Left ventricle myocardium inferior (tissue), 1 donor: ENCODE measurements around the gene CGB7. TPM values are rescaled to one million over a fixed set of nuclear protein-coding genes. Genes with fewer than 3 reads are reported as not detected.
A peak's percentile ranks its signal among the peaks of the same experiment; 100 is the strongest.

Source experiments
- DNase-seq: peaks from one replicate; pipeline ENCODE4 v3.0.0-alpha.2; 2020
- H3K27ac ChIP-seq: fragments of 200-600 bp; replicated peaks from 2 replicates; pipeline ENCODE4 v1.8.0; 2021
- H3K27me3 ChIP-seq: fragments of 200-600 bp; 2 replicates; pipeline ENCODE4 v1.8.0; 2021; ENCODE audit warnings: low read depth
- H3K36me3 ChIP-seq: fragments of 200-600 bp; 2 replicates; pipeline ENCODE4 v1.8.0; 2021
- H3K4me1 ChIP-seq: fragments of 200-600 bp; 2 replicates; pipeline ENCODE4 v1.8.0; 2021
- H3K4me3 ChIP-seq: fragments of 200-600 bp; 2 replicates; pipeline ENCODE4 v1.8.0; 2021; ENCODE audit warnings: mild to moderate bottlenecking, moderate library complexity
- H3K9me3 ChIP-seq: fragments of 200-600 bp; replicated peaks from 2 replicates; pipeline ENCODE4 v1.8.0; 2021
- CTCF ChIP-seq: fragments of 200-600 bp; IDR thresholded peaks from 2 replicates; pipeline ENCODE4 v1.8.0; 2021; ENCODE audit warnings: antibody characterized with exemption, mild to moderate bottlenecking, borderline replicate concordance
- intact Hi-C: fragments of 100-400 bp; cut with micrococcal nuclease; formaldehyde crosslinking; loops from one replicate; pipeline ENCODE4 v1.11.0; 2022
- total RNA-seq: library from RNA; stranded (reverse); fragmentation: NEBNext Ultra II Directional; extraction: Animal tissue kit (Norgen Biotek cat#: 25700); gene quantifications from one replicate; pipeline ENCODE4 v1.2.1, GENCODE V29; 2021
- donor health status: DM: no; HTN: yes; CAD: no; lungs with severe emphysema.

Gene CGB7
- total RNA-seq, 1 donor from 2014 or later = not detected

- H3K9me3 ChIP-seq = no peaks in the 10 kb centered on the region
- no peak for TF ChIP-seq CTCF
- no peak overlapping the region for H3K4me3 ChIP-seq
- DNase-seq = no peak
- H3K36me3 ChIP-seq = peaks cover 95% of the 10 kb centered on the region
- intact Hi-C loops = no loop called here
- H3K27ac ChIP-seq = no peak overlapping the region
- H3K27me3 ChIP-seq = no peaks in the 10 kb centered on the region
- peaks cover 14% of the 10 kb centered on the region for H3K4me1 ChIP-seq
These were observed 43.6 kb upstream of the CGB7 start for GRCh38 chr19:49101160-49101559.

- intact Hi-C loops = loop anchor here (5.0 kb wide), 1 partner anchor 104 kb away; no protein-coding TSS in a partner anchor
- DNase-seq = no peak
- peaks cover 36% of the 10 kb centered on the region for H3K4me1 ChIP-seq
- H3K4me3 ChIP-seq = no peak overlapping the region
- no peak overlapping the region for H3K27ac ChIP-seq
- H3K9me3 ChIP-seq = no peaks in the 10 kb centered on the region
- no peaks in the 10 kb centered on the region for H3K27me3 ChIP-seq
- TF ChIP-seq CTCF = no peak
- peaks cover 82% of the 10 kb centered on the region for H3K36me3 ChIP-seq
These were observed 41.2 kb upstream of the CGB7 start for GRCh38 chr19:49098795-49099194.

- peaks cover 82% of the 10 kb centered on the region for H3K36me3 ChIP-seq
- H3K27me3 ChIP-seq = no peaks in the 10 kb centered on the region
- H3K9me3 ChIP-seq = no peaks in the 10 kb centered on the region
- intact Hi-C loops = loop anchor here (5.0 kb wide), 1 partner anchor 105 kb away; no protein-coding TSS in a partner anchor
- peaks cover 38% of the 10 kb centered on the region for H3K4me1 ChIP-seq
- TF ChIP-seq CTCF = peak; percentile 100
- no peak overlapping the region for H3K4me3 ChIP-seq
- no peak overlapping the region for H3K27ac ChIP-seq
- DNase-seq = peak; percentile 51
These were observed 40.1 kb upstream of the CGB7 start for GRCh38 chr19:49097453-49098288.

- Histone ChIP-seq H3K36me3 (peaks cover 82% of the 10 kb centered on the region), H3K4me1 (peaks cover 38% of the 10 kb centered on the region), H3K9me3 (no peaks in the 10 kb centered on the region), H3K4me3 (no peak overlapping the region), H3K27me3 (no peaks in the 10 kb centered on the region), H3K27ac (peak overlapping the region; percentile 63)
- DNase-seq = peak; percentile 69
- intact Hi-C loops = loop anchor here (5.0 kb wide), 1 partner anchor 108 kb away; no protein-coding TSS in a partner anchor
- TF ChIP-seq CTCF = no peak
These were observed 37.2 kb upstream of the CGB7 start for GRCh38 chr19:49094505-49095482.

GRCh38 chr19:49092686-49093085 is 35.1 kb upstream of the CGB7 start:
- DNase-seq = no peak
- Histone ChIP-seq H3K27me3 (no peaks in the 10 kb centered on the region), H3K9me3 (no peaks in the 10 kb centered on the region), H3K27ac (no peak overlapping the region), H3K4me1 (peaks cover 47% of the 10 kb centered on the region), H3K36me3 (peaks cover 75% of the 10 kb centered on the region), H3K4me3 (no peak overlapping the region)
- no peak for TF ChIP-seq CTCF
- intact Hi-C loops = no loop called here
